SK-N-SH (cell line): ENCODE measurements around the gene C6orf141.

Experiments used
- CTCF ChIP-seq: fragments of 200-600 bp; sonication (generic); IDR thresholded peaks from 2 replicates; pipeline ENCODE4 v1.6.1; 2017; ENCODE audit warnings: antibody characterized with exemption, mild to moderate bottlenecking, moderate library complexity
- NFIC ChIP-seq: IDR thresholded peaks from 2 replicates; pipeline ENCODE4 v1.4.0; 2012; ENCODE audit warnings: borderline replicate concordance
- PBX3 ChIP-seq: IDR thresholded peaks from 2 replicates; pipeline ENCODE4; 2012
- POLR2AphosphoS5 ChIP-seq: IDR thresholded peaks from 2 replicates; pipeline ENCODE4 v1.6.1; 2012; ENCODE audit warnings: low read depth, low read length
- RAD21 ChIP-seq: IDR thresholded peaks from 2 replicates; pipeline ENCODE4 v1.6.1; 2012; ENCODE audit warnings: mild to moderate bottlenecking, low read length
- REST ChIP-seq: IDR thresholded peaks from 2 replicates; pipeline ENCODE4 v1.6.1; 2012; ENCODE audit warnings: mild to moderate bottlenecking, low read depth, low read length, moderate library complexity
- SMC3 ChIP-seq: IDR thresholded peaks from 2 replicates; pipeline ENCODE4 v1.6.1; 2012; ENCODE audit warnings: low read depth, low read length, improper control_type of control experiment
- USF1 ChIP-seq: IDR thresholded peaks from 2 replicates; pipeline ENCODE4 v1.4.0; 2012; ENCODE audit warnings: low read depth, borderline replicate concordance

- TF ChIP-seq REST: no peak
- no peak for TF ChIP-seq POLR2AphosphoS5
- TF ChIP-seq SMC3: no peak
- TF ChIP-seq PBX3: no peak
- TF ChIP-seq RAD21: no peak
- no peak for TF ChIP-seq NFIC
- TF ChIP-seq USF1: no peak
- TF ChIP-seq CTCF: no peak
These were observed 8.5 kb upstream of the C6orf141 start for GRCh38 chr6:49541936-49542335.
